HCT116 (cell line): ENCODE results near the gene HBA1. TPM values are rescaled to one million over a fixed set of nuclear protein-coding genes. Genes with fewer than 3 reads are reported as not detected.

Experiments used
- ATAC-seq: fragments of 200-7000 bp; cut with Tn5 transposase; 2 replicates; pipeline ENCODE4 v1.9.1; 2020; ENCODE audit warnings: mild to moderate bottlenecking, moderate library complexity
- BruUV-seq: library from RNA; stranded (reverse); fragments of 400-500 nt; replicated peaks from 2 replicates; lab custom pipeline; 2021; lab: Mats Ljungman, UMichigan
- CTCF ChIA-PET: fragments of 300-600 bp; sonication (Branson Sonifier 250); formaldehyde crosslinking; loops from one replicate; lab custom pipeline; 2021; ENCODE audit warnings: antibody characterized with exemption; lab: Charles Lee
- POLR2A ChIA-PET: fragments of 300-600, 350-600 bp; sonication (Branson Sonifier 250); formaldehyde crosslinking; loops from one replicate; lab custom pipeline; 2021; ENCODE audit warnings: antibody characterized with exemption; lab: Charles Lee
- RAD21 ChIA-PET, 2 experiments: fragments of 300-600 bp; sonication (Branson Sonifier 250); formaldehyde crosslinking; loops; one replicate each; lab custom pipeline; 2023; ENCODE audit warnings: low total read pairs in 2 of 2; ENCODE audit not compliant: uncharacterized antibody in 2 of 2, unreplicated experiment in 2 of 2, low non-redundant PET in 1 of 2; lab: Charles Lee
- DNase-seq: peaks from one replicate; pipeline ENCODE4 v3.0.0-alpha.2; 2010; ENCODE audit warnings: low read depth, low spot score
- H2AFZ ChIP-seq: fragments of 200-600 bp; shearing (Covaris generic), sonication (generic); 2 replicates; pipeline ENCODE4 v1.6.1; 2017; ENCODE audit warnings: low read depth, mixed run types, mixed read lengths, antibody characterized with exemption, low read length; ENCODE audit not compliant: poor library complexity, severe bottlenecking
- H3K27ac ChIP-seq: 2 replicates; pipeline ENCODE4 v1.5.1; 2012; ENCODE audit warnings: low read depth, low read length
- H3K27me3 ChIP-seq: fragments of 200-600 bp; sonication (generic); 2 replicates; pipeline ENCODE4 v1.6.1; 2016; ENCODE audit warnings: mixed run types, low read length, mixed read lengths; ENCODE audit not compliant: insufficient read depth
- H3K36me3 ChIP-seq, 2 experiments: fragments of 200-500 bp in 1 of 2; fragments of 200-600 bp in 1 of 2; sonication (Bioruptor generic) in 1 of 2; sonication (generic) in 1 of 2; 2 replicates each; pipeline versions ENCODE4 v1.5.1 to v1.6.1; 2014 to 2016; ENCODE audit warnings: low read length in 2 of 2, inconsistent platforms in 1 of 2, mixed read lengths in 1 of 2, mixed run types in 1 of 2; ENCODE audit not compliant: insufficient read depth in 2 of 2, control insufficient read depth in 1 of 2
- H3K4me1 ChIP-seq, 2 experiments: fragments of 200-600 bp in 1 of 2; sonication (generic) in 1 of 2; 2 replicates each; pipeline versions ENCODE4 v1.5.1 to v1.6.1; 2012 to 2017; ENCODE audit warnings: low read length in 2 of 2, inconsistent platforms in 1 of 2, mild to moderate bottlenecking in 1 of 2, mixed read lengths in 1 of 2, mixed run types in 1 of 2, moderate library complexity in 1 of 2; ENCODE audit not compliant: insufficient read depth in 2 of 2, control insufficient read depth in 1 of 2
- H3K4me2 ChIP-seq: fragments of 200-600 bp; sonication (generic); 2 replicates; pipeline ENCODE4 v1.6.1; 2017; ENCODE audit warnings: mixed run types, low read length, mixed read lengths
- H3K4me3 ChIP-seq, 2 experiments: fragments of 200-600 bp in 1 of 2; sonication (generic) in 1 of 2; replicated peaks in 1 of 2; 2 replicates each; pipeline ENCODE4 v1.5.1; 2011 to 2016; ENCODE audit warnings: low read length in 2 of 2, control low read depth in 1 of 2, low read depth in 1 of 2, mild to moderate bottlenecking in 1 of 2, mixed read lengths in 1 of 2, mixed run types in 1 of 2
- H3K79me2 ChIP-seq: fragments of 200-600 bp; sonication (generic); 2 replicates; pipeline ENCODE4 v1.6.1; 2017; ENCODE audit warnings: mild to moderate bottlenecking, mixed run types, low read length, moderate library complexity, mixed read lengths; ENCODE audit not compliant: insufficient read depth
- H3K9ac ChIP-seq: fragments of 200-600 bp; sonication (generic); 2 replicates; pipeline ENCODE4 v1.6.1; 2016; ENCODE audit warnings: low read length, mixed read lengths
- H3K9me2 ChIP-seq: fragments of 200-600 bp; sonication (generic), shearing (Covaris generic); 2 replicates; pipeline ENCODE4 v1.6.1; 2017; ENCODE audit warnings: mixed run types, mild to moderate bottlenecking, moderate library complexity; ENCODE audit not compliant: insufficient read depth
- H3K9me3 ChIP-seq, 2 experiments: fragments of 200-500 bp in 1 of 2; fragments of 200-600 bp in 1 of 2; sonication (Bioruptor generic) in 1 of 2; sonication (generic) in 1 of 2; 2 replicates each; pipeline ENCODE4 v1.6.1; 2014 to 2017; ENCODE audit warnings: low read length in 2 of 2, mixed read lengths in 2 of 2, inconsistent platforms in 1 of 2, low read depth in 1 of 2, mild to moderate bottlenecking in 1 of 2, mixed run types in 1 of 2, moderate library complexity in 1 of 2; ENCODE audit not compliant: control insufficient read depth in 1 of 2, insufficient read depth in 1 of 2
- H4K20me1 ChIP-seq: fragments of 200-600 bp; sonication (generic), shearing (Covaris generic); 2 replicates; pipeline ENCODE4 v1.6.1; 2017; ENCODE audit warnings: mixed run types, mild to moderate bottlenecking, moderate library complexity; ENCODE audit not compliant: insufficient read depth
- ATF3 ChIP-seq: IDR thresholded peaks from 2 replicates; pipeline ENCODE4 v1.6.1; 2012
- CBX3 ChIP-seq: IDR thresholded peaks from 2 replicates; pipeline ENCODE4 v1.6.1; 2012; ENCODE audit warnings: low read depth
- CEBPB ChIP-seq: IDR thresholded peaks from 2 replicates; pipeline ENCODE4 v1.6.1; 2012; ENCODE audit warnings: low read depth
- CTCF ChIP-seq, 3 experiments: fragments of 200-600 bp in 1 of 3; sonication (generic) in 1 of 3; IDR thresholded peaks in 2 of 3; conservative IDR thresholded peaks in 1 of 3; 2 replicates each; pipeline ENCODE4 v1.5.1; 2012 to 2017; ENCODE audit warnings: low read depth in 2 of 3, low read length in 2 of 3, antibody characterized with exemption in 1 of 3, borderline replicate concordance in 1 of 3, control low read depth in 1 of 3, mild to moderate bottlenecking in 1 of 3, mixed read lengths in 1 of 3, mixed run types in 1 of 3, moderate library complexity in 1 of 3; ENCODE audit not compliant: insufficient read depth in 1 of 3
- EGR1 ChIP-seq: IDR thresholded peaks from 2 replicates; pipeline ENCODE4 v1.6.1; 2012; ENCODE audit warnings: low read depth
- ELF1 ChIP-seq: IDR thresholded peaks from 2 replicates; pipeline ENCODE4 v1.6.1; 2012; ENCODE audit warnings: low read depth, borderline replicate concordance
- EZH2phosphoT487 ChIP-seq: fragments of 200-600 bp; IDR thresholded peaks from 2 replicates; pipeline ENCODE4 v1.6.1; 2018; ENCODE audit warnings: antibody characterized with exemption, borderline replicate concordance
- FOSL1 ChIP-seq: IDR thresholded peaks from 2 replicates; pipeline ENCODE4 v1.6.1; 2012; ENCODE audit warnings: low read depth
- JUND ChIP-seq: IDR thresholded peaks from 2 replicates; pipeline ENCODE4 v1.6.1; 2012
- POLR2A ChIP-seq: IDR thresholded peaks from 2 replicates; pipeline ENCODE4 v1.7.0; 2011; ENCODE audit warnings: borderline replicate concordance; ENCODE audit not compliant: insufficient read depth, insufficient read length; ENCODE audit errors: extremely low read depth
- POLR2AphosphoS5 ChIP-seq: IDR thresholded peaks from 2 replicates; pipeline ENCODE4 v1.6.1; 2011; ENCODE audit warnings: mild to moderate bottlenecking, low read depth, low read length, moderate library complexity
- RAD21 ChIP-seq: IDR thresholded peaks from 2 replicates; pipeline ENCODE4 v1.6.1; 2012; ENCODE audit warnings: low read depth, mild to moderate bottlenecking
- REST ChIP-seq: IDR thresholded peaks from 2 replicates; pipeline ENCODE4 v1.6.1; 2012; ENCODE audit warnings: low read depth
- SIN3A ChIP-seq: IDR thresholded peaks from 2 replicates; pipeline ENCODE4 v1.6.1; 2012; ENCODE audit warnings: low read depth
- SP1 ChIP-seq: IDR thresholded peaks from 2 replicates; pipeline ENCODE4 v1.6.1; 2012; ENCODE audit warnings: low read depth
- SRF ChIP-seq: IDR thresholded peaks from 2 replicates; pipeline ENCODE4 v1.6.1; 2012; ENCODE audit warnings: low read depth
- ZBTB33 ChIP-seq: IDR thresholded peaks from 2 replicates; pipeline ENCODE4 v1.6.1; 2011; ENCODE audit warnings: mild to moderate bottlenecking, low read length, moderate library complexity; ENCODE audit not compliant: insufficient replicate concordance; ENCODE audit errors: extremely low read depth
- ZFX ChIP-seq: fragments of 450-650 bp; IDR thresholded peaks from 2 replicates; pipeline ENCODE4 v1.6.1; 2017
- ZNF274 ChIP-seq: fragments of 200-500 bp; sonication (Bioruptor generic); IDR thresholded peaks from 2 replicates; pipeline ENCODE4 v1.6.1; 2014; ENCODE audit warnings: mild to moderate bottlenecking, low read depth, low read length, inconsistent platforms
- intact Hi-C: fragments of 100-400 bp; cut with micrococcal nuclease; formaldehyde crosslinking; loops from 2 replicates; pipeline ENCODE4 v1.10.0; 2022
- total RNA-seq: library from RNA; stranded (reverse); gene quantifications from one replicate; pipeline ENCODE4 v1.2.1, GENCODE V29; 2021; ENCODE audit not compliant: unreplicated experiment

HBA1 gene
- total RNA-seq, 1 experiment from 2014 or later: 4.9 TPM

- no peak for DNase-seq
- H3K27me3 ChIP-seq: no peaks in the 10 kb centered on the region
- no peak overlapping the region for H3K4me3 ChIP-seq
- H3K79me2 ChIP-seq: peaks cover 59% of the 10 kb centered on the region
- no peaks in the 10 kb centered on the region; a peak in 1 of 4 replicates for H3K4me1 ChIP-seq
- H4K20me1 ChIP-seq: no peaks in the 10 kb centered on the region
- no peak overlapping the region for H2AFZ ChIP-seq
- H3K36me3 ChIP-seq: no peaks in the 10 kb centered on the region
- no TSS peak for BruUV-seq
- no peak overlapping the region for H3K4me2 ChIP-seq
- RAD21 ChIA-PET: no interaction called here
- intact Hi-C loops: no loop called here
- H3K9me3 ChIP-seq: no peaks in the 10 kb centered on the region
- POLR2A ChIA-PET: no interaction called here
- CTCF ChIA-PET: no interaction called here
- H3K9ac ChIP-seq: no peak overlapping the region
- ATAC-seq: no peak
- no peaks in the 10 kb centered on the region for H3K9me2 ChIP-seq
- no peak overlapping the region for H3K27ac ChIP-seq
- TF ChIP-seq POLR2AphosphoS5: no peak
- TF ChIP-seq SP1: no peak
- TF ChIP-seq FOSL1: no peak
- TF ChIP-seq ZBTB33: no peak
- TF ChIP-seq SRF: no peak
- TF ChIP-seq CEBPB: no peak
- no peak for TF ChIP-seq POLR2A
- no peak for TF ChIP-seq ELF1
- TF ChIP-seq EZH2phosphoT487: no peak
- TF ChIP-seq ATF3: no peak
- TF ChIP-seq ZFX: no peak
- no peak for TF ChIP-seq RAD21
- TF ChIP-seq CBX3: no peak
- no peak for TF ChIP-seq CTCF (IDR thresholded peaks at IDR 0.05 in 2 of 3, conservative IDR thresholded peaks at IDR 0.05 in 1 of 3; ENCODE audit: borderline replicate concordance in 1 of 3, insufficient read depth in 1 of 3, low read depth in 2 of 3, low read length in 2 of 3)
- no peak for TF ChIP-seq EGR1
- TF ChIP-seq SIN3A: no peak
- no peak for TF ChIP-seq JUND
- TF ChIP-seq ZNF274: no peak
- TF ChIP-seq REST: no peak
- TF ChIP-seq, all 23 proteins: peak for 0
Measured at GRCh38 chr16:132120-132519, 44.4 kb upstream of the HBA1 start.
